HG02759 (cell line): Measurements from ENCODE around the gene P2RX3.
"Not testable (repeated sequence)": the region's sequence is repeated elsewhere in the genome, so short reads cannot be mapped to it uniquely, and the experiment has no call there.

ENCODE experiments used
- ATAC-seq: cut with Tn5 transposase; IDR thresholded peaks from one replicate; pipeline ENCODE4 v1.9.1; 2021; ENCODE audit warnings: mild to moderate bottlenecking, moderate library complexity; ENCODE audit not compliant: unreplicated experiment

P2RX3 gene

DNA sequence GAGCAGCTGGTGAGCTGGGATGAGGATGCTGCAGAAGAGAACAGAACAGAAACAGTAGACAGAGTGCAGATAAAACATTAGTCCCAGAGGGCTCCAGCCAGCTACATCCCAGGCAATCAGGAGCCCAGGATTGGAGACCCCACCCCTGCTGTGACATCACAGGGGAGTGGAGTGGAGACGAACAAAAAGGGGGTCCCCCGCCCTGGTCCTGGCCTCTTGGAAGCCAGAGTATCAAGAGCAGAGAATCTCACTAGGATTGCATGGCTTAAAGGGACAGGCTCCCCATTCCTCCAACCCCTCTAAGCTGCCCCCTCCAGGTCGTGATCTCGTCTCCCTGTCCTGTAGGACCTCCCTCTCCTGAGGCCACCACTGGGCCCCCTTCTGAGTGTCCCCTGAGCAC, at the start of gene P2RX3:
Gene P2RX3 (plus strand): TSS at position 211 of the 400 bp plus-strand sequence. CDS start 199 bp downstream, outside the sequence.
- ATAC-seq, result no peak

DNA sequence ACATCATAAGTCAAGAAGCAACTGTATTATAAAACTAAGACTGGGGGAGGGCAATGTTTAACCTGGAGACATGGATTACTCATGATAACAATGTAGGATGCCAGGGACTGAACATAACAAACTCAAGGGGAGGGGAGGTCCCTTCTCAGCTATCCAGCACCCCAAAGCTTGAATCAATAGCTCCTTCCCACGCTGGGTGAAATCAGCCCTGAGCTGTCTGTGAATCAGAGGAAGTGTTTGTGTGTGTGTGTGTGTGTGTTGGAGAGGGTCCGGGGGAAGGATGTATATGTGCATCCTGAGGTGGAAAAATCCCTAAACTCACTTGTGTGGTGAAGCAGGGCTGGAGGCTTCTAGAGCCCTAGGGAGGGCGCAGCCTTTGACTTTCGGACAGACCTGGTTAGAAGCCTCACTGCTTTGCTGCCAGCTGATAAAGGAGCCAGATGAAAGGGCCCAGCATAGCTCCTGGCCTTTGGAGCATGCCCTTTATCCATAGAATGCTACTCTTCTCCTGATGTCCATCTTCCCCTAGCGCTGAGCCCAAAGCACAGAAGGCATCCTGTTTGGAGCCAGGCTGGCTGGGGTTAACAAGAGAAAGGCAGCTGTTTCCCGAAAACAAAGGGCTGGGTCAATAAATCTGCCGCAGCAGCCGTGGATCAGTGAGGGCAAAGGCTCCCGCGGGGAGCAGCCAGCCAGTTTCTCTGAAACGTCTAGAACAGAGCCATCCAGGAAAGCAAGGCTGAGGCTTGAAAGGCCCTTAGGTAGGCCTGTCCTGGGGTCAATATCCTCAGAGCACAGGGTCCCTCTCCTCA, 49.2 kb upstream of the P2RX3 start:
- no peak for ATAC-seq

DNA sequence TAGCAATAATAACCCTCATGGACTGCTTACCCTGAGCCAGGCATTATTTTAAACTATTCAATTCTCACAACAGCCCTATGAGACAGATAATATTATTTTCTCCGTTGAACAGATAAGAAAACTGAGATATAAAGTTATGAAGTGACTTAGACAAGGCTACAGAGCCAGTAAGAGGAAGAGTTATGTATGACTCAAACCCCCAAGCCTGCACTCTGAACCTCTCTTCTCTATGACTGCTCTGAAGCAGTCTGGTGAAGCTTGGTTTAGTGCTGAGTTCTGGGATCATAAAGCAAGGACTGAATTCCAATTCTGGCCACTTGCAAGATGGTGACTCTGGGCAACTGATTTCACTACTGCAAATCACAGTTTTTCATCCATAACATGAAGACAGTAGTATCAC, 47.9 kb upstream of the P2RX3 start:
- ATAC-seq, result no peak

DNA sequence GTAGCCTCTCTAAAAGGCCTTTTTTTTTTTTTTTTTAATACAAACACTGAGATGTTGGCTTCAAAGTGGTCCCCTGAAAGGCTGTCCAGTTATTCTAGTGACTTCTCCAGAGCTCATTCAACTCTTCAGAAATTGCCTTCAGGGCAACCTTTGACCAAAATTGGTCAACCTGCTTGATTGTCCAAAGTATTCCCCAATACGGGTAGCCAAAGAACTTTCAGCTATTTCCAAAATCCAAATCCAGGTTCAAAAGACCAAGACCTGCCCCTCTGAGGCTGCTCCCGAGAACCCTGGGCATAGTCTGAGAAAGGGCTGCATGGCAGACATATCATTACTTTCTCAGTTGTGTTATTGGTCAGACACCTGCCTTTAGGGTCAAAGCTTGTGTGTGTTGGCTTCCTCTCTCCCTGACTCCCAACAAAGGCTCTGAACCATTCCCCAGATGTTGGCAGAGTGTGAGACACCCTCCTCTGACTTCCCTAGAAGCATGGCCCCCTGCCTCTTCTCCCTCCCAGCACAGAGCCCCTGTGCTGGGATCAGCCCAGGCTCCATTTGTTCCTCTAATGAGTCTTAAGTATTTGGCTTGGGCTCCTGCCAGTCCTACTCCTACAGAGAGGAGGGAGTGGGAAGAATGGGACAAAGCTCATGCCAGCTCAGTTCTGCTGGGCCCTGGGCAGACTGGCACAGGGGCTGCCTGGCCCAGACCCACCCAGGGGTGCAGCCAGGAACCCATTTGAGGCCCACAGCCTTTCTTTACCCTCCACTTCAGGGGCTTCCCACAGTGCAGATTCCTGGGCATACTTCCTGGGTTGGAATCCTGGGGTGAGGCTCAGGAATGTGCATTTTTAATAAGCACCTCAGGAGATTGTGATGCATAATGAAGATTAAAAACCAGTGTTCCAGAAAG, 43.7 kb upstream of the P2RX3 start:
- ATAC-seq, result no peak

DNA sequence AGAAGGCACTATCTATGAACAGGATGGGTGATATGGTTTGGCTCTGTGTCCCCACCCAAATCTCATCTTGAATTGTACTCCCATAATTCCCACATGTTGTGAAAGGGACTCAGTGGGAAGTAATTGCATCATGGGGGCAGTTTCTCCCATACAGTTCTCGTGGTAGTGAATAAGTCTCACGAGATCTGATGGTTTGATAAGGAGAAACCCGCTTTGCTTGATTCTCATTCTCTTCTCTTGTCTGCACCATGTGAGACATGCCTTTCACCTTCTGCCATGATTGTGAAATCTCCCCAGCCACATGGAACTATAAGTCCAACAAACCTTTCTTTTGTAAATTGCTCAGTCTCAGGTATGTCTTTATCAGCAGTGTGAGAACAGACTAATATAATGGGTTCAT, 41.9 kb upstream of the P2RX3 start:
- not testable (repeated sequence) for ATAC-seq

DNA sequence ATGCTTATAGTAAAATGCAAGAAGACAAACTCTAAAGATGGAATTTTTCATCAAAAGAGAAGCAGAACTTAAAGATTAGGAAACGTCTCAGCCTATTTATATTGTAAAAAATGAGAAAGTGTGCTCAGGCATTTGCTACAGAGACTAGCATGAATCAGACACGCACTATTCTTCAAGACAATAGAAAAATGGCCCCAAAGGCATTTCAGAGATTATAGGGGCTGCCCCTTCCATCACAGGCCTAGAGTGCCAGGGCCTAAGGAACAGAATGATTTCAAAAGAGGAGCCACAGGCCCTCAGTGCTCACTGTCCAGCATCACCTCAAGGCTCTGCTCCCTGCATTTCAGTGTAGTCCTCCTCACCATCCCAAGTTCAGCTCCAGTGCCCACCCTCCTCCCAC, 40.9 kb upstream of the P2RX3 start:
- no peak for ATAC-seq

DNA sequence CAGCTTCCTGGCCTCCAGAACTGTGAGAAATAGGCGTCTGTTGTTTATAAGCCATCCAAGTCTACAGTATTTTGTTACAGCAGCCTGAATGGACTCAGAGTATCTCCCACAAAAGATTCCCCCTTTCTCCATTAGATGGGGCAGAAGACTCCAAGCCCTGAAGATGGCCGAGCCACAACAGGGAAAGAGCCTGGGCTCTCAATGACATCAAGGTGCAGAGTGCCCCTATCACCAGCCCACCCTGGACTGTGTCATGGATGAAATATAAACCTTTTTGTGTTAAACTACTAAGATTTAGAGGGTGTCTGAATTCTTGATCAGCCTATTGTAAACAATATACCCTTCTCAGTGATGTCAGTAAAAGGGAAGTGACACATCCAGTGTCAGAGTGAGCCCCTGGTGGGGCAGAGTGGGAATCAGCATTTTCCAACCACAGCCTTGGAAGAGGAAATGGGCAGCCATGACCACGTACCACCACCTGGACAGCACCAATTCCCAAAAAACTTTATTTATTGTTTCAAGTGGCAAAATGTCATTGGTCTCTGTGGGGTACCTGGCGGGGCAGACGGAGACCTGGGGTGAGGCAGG, 38.9 kb upstream of the P2RX3 start:
- ATAC-seq, result no peak

DNA sequence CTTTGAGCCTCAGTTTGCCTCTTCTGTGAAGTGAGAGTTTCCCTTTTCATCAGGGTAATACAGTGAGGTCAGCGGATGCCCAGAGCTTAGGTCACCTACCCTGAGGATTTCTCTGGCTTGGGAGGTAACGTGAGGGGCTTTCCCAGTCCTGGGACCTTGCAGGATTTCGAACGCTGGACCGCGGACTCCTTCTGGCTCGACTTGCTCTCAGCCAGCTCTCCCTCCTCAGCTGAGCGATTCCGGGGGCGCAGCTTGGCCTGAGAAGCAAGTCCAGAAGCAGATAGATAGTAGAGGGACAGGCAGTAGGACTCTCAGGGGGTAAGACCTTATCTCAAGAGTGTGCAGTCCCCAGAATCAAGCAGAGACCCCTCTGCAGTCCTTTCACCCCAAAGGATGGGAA, 37.4 kb upstream of the P2RX3 start:
- no peak for ATAC-seq

GRCh38 chr11:57301711-57302423, 36.3 kb upstream of the P2RX3 start:
- no peak for ATAC-seq

DNA sequence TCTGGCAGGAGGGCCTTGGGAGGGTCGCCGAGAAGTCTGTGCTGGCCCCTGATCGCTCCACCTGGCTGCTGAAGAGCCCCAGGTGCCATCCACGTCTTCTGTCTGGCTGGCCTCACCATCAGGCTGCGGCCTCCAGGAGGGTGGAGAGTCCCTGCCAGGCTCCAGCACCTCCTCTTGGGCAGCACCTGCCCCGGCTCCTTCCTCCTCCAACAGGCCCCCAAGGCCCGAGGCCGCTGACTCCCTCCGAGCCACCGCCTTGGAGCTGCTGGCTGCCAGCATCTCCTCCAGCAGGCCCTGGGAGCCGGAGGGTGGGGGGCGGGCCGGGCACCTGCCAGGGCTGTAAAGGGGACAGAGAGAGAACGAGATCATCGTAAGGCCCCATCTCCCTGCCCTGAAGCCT, 35.7 kb upstream of the P2RX3 start:
- ATAC-seq, result no peak

DNA sequence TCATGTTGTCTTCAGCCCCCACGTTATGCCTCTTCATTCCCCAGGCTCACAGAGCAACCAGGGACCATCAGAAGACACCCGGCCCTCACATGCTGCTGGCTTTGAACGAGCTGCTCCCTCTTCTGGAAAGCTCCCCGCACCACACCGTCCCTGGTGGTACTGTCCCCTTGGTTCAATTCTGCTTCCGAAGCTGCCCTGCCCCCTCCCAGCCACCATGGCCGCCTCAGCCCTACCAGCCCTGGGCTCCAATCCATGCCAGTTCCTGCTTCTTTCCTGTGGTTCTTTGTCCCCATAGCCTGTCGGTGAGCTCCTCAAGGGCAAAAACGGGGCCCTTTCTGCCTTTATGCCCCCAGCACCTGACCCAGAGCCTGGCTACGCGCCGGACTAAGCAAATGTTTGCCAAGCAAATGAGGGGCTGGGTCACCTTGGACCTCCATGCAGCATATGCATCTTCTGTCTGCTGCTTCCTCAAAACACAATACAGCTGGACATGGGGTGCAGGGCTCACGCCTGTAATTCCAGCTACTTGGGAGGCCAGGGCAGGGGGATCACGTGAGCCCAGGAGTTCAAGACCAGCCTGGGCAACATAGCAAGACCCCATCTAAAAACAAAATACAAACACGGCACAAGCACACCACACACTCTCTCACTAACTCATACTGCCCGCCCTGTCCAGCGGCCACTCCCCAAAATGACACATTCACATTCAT, 34.7 kb upstream of the P2RX3 start:
- ATAC-seq, result no peak

DNA sequence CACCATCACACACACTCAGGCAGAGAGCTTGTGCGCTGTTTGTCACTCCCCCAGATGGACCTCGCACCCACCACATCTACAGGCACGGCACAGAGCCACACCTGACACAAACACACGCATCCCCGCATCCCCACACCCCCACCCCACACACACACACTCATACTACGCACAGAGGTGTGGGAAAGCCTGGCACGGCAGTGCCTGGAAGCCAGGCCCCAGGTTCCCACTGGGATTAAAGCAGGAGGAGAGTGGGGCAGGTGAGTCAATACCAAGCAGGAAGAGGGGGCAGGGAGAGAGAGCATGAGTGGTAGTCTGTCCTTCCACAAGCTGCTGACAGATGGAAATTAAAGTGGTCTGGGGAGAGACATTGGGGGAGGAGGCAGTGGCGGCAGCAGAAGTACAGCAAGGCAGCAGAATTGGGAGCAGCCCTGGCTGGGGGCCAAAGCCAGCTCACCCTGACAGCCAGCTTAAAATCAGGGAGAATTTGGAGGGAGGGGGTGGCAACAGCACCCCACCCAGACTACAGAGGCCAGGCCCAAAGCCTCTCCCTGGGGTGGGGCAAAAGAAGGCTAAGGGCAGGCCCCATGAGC, 34.1 kb upstream of the P2RX3 start:
- ATAC-seq, result no peak

GRCh38 chr11:57305523-57305922, 32.6 kb upstream of the P2RX3 start:
- ATAC-seq, result no peak

GRCh38 chr11:57306161-57306876, 31.8 kb upstream of the P2RX3 start:
- no peak for ATAC-seq

DNA sequence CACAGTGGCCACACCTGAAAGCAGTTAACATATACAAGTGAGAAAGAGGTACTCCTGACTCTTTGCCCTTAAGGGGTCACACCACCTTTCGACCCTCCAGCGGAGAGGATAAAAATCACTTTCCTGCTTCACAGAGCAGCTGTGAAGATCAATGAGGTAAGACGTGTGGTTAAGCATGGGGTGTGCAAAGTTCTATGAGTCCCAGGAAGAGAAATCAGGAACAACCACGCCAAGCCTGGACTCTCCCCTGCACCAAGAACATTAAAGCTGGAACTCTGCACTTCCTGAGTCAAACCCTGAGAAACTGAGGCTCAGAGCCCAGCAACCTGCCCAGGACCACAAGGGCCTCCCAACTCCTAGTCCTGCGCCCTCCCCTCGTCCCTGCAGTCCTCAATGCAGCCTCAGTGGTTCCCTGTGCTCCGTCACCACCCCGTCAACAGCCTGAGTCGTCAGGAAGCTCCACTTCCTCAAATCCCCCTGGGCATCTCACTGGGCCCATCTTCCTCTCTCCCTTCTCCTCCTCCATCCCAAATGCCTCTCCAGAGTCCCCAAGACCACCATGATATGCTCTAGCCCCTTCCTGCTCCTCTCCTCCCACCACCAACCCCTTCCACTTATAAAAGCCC, 31.1 kb upstream of the P2RX3 start:
- ATAC-seq, result no peak

DNA sequence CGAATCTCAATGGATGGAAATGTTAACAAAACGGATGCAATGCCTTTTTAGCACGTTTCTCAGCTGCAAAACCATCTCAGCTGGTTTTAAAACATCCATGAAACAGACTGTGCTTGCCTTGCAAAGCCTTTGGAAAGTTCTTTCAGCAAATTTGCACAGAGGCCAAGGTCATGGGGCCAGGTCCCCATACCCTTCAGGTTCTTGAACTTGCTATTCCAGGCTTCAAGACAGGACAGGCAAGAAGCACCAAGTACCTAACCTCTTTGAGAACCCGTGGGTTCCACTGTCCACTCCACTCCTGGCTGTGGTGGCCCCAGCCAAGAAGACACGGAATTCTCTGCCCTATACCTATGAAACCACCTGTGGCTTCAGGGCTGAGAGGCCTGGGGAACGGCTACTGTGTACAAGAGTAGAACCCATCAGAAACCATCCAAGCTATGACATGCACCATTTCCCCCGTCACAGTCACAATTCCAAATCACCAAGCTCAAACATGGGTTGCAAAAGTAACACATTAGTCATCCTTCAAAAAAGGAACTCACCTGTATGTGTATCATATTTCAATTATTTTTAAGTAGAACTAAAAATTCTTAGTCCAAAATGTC, 30.4 kb upstream of the P2RX3 start:
- ATAC-seq, result no peak

- no peak for ATAC-seq
Measured at GRCh38 chr11:57308426-57309060, 29.6 kb upstream of the P2RX3 start.
